GM19025 (cell line): Measurements from ENCODE around the gene RAP2A.

Experiments
- ATAC-seq: cut with Tn5 transposase; IDR thresholded peaks from one replicate; pipeline ENCODE4 v1.9.1; 2021; ENCODE audit warnings: mild to moderate bottlenecking, low read depth, moderate library complexity; ENCODE audit not compliant: unreplicated experiment

RAP2A gene

DNA sequence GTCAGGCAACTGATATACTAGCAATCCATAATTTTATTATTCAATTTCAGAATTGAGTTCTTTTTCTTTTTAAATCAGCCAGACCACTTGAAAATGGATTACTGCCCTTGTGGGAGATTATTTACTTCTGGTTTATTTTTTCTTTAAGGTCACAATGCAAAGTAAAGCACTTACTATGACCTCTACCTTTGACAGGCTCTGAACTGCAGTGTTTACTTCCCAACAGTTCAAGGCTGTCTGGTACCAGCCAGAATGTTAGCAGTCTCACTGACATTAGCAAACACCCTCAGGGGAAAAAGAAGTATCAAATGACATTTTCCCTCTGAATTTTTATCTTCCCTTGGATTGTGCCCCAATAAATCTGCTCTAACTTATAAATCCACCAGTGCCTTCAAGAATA is 57.5 kb downstream of the RAP2A start:
- no peak for ATAC-seq

DNA sequence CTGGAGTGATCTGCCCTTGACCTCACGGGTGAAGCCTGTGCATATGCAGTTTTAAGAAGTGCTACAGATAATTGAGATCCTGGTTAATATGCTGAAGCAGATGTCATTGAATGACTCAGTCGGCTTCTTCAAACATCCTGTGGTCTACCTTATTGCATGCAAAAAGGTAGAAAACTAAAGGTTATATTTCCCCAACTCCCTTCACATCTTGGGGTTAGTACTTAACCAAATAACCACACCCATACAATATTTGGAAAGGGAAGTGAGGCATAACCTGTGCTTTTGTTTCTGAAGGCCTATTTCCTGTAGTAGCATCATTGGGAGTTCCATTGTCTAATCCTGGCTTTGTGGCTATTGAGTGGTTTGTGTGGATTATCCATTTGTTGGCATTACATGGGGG is 58.3 kb downstream of the RAP2A start:
- no peak for ATAC-seq

GRCh38 chr13:97492684-97493371 is 58.9 kb downstream of the RAP2A start:
- ATAC-seq, result no peak

DNA sequence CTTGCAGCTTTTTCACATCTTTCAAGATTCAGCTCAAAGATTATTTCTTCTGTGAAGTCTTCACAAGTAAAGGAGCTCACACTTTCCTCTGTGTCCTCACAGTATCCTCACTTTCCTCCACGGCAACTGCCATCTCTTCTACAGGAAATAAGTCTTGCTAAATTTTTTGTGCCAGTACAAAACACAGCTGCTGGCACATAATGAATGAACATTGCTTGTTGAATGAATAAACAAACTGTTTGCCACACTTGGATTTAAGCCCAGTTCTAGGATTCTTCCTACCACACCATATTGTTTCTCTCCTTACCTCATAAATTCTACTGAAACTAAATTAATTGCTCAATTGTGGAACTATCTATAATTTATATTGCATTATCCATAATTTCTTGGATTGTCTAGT is 59.5 kb downstream of the RAP2A start:
- no peak for ATAC-seq

DNA sequence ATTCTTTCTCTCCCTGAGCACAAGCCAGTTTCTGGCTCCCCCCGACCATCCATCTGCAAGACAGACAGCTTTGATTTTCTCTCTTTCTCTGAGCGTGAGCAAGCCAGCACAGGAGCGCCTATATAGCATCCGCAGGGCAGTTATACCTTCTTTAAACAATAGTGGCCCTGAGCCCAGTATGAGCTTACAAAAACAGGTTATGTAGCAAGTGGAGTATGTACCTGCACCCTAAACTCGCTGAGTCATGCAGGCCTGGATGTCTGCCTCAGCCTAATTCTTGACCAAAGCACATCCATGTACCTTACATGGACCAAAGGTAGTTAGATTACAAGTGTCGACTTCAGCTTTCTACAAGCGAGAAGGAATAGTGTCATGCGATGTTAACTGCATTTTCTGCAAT is 61.7 kb downstream of the RAP2A start:
- ATAC-seq, result no peak

GRCh38 chr13:97496511-97496910 is 62.5 kb downstream of the RAP2A start:
- no peak for ATAC-seq

GRCh38 chr13:97497400-97497799 is 63.4 kb downstream of the RAP2A start:
- no peak for ATAC-seq

DNA sequence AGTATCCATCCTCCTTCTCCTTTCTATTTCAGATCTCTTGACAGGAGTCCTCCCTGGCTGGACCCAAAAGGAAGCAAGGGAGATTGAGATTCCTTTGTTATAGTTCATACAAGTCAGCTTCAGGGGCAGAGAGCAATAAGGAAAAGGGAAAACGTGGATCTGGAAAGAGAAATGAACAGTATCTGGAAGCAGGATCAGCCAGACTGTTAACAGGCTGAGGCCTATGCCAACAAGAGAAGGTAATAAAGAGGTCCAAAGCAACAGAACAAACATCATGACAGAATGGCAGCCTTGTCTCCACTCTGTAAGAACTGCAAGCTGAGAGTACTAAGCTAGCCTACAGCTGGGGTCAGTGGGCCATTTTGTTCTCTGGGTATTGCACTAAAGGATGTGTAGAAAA is 64.5 kb downstream of the RAP2A start:
- ATAC-seq, result no peak

GRCh38 chr13:97499181-97499580 is 65.2 kb downstream of the RAP2A start:
- no peak for ATAC-seq

- no peak for ATAC-seq
Observed at GRCh38 chr13:97502181-97502580, 68.2 kb downstream of the RAP2A start.

GRCh38 chr13:97502706-97503105 is 68.7 kb downstream of the RAP2A start:
- no peak for ATAC-seq

DNA sequence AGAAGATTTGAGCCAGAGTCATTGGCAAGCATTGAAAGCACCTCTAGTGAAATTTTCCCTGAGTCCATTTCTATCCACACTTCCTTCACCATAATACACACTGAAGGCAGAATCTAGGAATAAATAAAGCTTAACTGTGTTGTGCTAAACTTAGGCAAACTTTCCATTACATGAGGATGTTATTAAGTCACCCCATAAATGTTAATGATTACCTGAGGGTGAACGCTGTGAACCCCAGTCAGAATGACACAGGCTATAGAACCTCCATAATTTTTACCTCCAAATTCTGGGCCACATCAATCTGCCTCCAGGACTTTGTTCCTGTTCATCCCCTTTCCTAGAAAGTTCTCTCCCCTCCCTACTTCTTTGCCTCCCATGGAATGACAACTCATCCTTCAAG is 71.0 kb downstream of the RAP2A start:
- no peak for ATAC-seq

GRCh38 chr13:97506511-97506910 is 72.5 kb downstream of the RAP2A start:
- ATAC-seq, result no peak

DNA sequence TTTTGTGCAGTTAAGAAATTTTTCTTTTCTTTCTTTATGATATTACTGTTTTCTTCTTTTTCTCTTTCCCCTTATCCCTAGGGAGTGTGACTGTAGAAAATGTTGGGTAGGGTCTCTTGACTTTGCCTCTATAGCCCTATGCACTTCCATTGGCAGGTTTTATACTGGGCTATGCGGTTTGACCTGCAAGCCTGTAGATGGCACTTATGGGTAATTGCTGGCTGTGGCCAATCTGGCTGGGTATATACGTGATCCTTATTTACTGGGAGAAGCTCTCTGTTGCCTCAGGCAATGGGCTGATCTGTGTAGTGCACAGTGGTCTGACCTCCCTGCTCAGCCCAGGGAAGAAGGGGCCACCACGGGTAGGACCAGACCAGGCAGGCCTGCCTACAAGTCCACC is 78.8 kb downstream of the RAP2A start:
- ATAC-seq, result no peak

DNA sequence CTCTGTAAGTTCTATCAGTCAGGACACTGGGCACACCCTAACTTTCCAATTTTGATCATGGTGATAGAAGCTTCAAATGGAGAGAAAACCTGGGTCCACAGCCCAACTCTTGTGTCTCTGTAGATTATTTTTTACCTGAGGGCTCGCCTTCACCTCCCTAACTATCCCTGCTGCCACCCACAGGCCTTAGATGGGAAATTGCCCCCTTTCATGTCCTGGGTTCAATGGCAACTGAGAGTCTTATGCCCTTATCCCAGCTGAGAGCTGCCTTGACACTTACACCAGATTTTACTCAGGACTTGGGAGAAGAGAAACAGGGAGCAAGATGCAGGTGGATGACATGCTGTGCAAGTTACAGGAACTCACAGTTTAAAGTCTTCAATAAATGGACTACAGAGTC is 81.7 kb downstream of the RAP2A start:
- ATAC-seq, result no peak

GRCh38 chr13:97517967-97518366 is 84.0 kb downstream of the RAP2A start:
- no peak for ATAC-seq
